PFSK-1 (cell line): Measurements from ENCODE around the gene ZNF708.

ENCODE experiments used
- POLR2AphosphoS5 ChIP-seq: IDR thresholded peaks from 2 replicates; pipeline ENCODE4 v1.6.1; 2012; ENCODE audit warnings: low read depth, mild to moderate bottlenecking, control low read depth, low read length, moderate library complexity
- SIN3A ChIP-seq: IDR thresholded peaks from 2 replicates; pipeline ENCODE4 v1.6.1; 2012; ENCODE audit warnings: mild to moderate bottlenecking, low read length, moderate library complexity, borderline replicate concordance; ENCODE audit not compliant: insufficient read depth
- TAF1 ChIP-seq: IDR thresholded peaks from 2 replicates; pipeline ENCODE4 v1.6.1; 2012; ENCODE audit warnings: low read length, control low read depth, borderline replicate concordance; ENCODE audit not compliant: insufficient read depth
- TF ChIP-seq, protein P1 (sequence below), 2 experiments: IDR thresholded peaks; 2 replicates each; pipeline versions ENCODE4 v1.6.1 to v1.8.0; 2011 to 2012; ENCODE audit warnings: low read depth in 2 of 2, low read length in 2 of 2, control low read depth in 1 of 2, inconsistent platforms in 1 of 2, mild to moderate bottlenecking in 1 of 2, moderate library complexity in 1 of 2; ENCODE audit not compliant: insufficient read depth in 1 of 2

DNA sequence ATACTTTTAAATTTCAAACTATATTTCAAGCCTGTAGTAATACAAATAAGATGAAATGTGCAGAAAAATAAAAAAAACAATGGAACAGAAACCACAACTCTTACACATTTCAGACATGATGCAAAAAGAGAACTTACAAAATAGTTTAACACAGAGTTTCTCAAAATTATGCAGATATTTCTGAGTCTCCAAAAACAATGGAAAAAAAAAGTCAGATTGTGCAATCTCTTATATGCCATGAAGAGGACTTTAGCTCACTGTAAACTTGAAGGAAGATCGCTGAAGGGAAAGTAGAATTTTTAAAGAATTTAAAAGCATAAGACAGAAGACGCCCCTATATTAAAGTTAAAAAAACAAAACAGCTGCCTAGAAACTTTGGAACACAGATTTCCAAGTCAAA lies 20.4 kb downstream of the ZNF708 start:
- TF ChIP-seq, protein P1, sequence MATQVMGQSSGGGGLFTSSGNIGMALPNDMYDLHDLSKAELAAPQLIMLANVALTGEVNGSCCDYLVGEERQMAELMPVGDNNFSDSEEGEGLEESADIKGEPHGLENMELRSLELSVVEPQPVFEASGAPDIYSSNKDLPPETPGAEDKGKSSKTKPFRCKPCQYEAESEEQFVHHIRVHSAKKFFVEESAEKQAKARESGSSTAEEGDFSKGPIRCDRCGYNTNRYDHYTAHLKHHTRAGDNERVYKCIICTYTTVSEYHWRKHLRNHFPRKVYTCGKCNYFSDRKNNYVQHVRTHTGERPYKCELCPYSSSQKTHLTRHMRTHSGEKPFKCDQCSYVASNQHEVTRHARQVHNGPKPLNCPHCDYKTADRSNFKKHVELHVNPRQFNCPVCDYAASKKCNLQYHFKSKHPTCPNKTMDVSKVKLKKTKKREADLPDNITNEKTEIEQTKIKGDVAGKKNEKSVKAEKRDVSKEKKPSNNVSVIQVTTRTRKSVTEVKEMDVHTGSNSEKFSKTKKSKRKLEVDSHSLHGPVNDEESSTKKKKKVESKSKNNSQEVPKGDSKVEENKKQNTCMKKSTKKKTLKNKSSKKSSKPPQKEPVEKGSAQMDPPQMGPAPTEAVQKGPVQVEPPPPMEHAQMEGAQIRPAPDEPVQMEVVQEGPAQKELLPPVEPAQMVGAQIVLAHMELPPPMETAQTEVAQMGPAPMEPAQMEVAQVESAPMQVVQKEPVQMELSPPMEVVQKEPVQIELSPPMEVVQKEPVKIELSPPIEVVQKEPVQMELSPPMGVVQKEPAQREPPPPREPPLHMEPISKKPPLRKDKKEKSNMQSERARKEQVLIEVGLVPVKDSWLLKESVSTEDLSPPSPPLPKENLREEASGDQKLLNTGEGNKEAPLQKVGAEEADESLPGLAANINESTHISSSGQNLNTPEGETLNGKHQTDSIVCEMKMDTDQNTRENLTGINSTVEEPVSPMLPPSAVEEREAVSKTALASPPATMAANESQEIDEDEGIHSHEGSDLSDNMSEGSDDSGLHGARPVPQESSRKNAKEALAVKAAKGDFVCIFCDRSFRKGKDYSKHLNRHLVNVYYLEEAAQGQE (IDR thresholded peaks at IDR 0.05; ENCODE audit: insufficient read depth in 1 of 2, low read depth in 2 of 2, low read length in 2 of 2): no peak
- TF ChIP-seq SIN3A: no peak
- TF ChIP-seq POLR2AphosphoS5: no peak
- TF ChIP-seq TAF1: no peak
